Stimulated activated effector memory CD8-positive, alpha-beta T cell treated with anti-CD3 and anti-CD28 coated beads, Interleukin-12 subunit alpha, Interleukin-12 subunit beta, amount 100 ng/mL, for 72 hours (primary cell): ENCODE results near the gene ZNF79.
"Not testable (repeated sequence)": the region's sequence is repeated elsewhere in the genome, so short reads cannot be mapped to it uniquely, and the experiment has no call there.

Source experiments
- ATAC-seq: fragments of 150-1000 bp; cut with Tn5 transposase; 2 replicates; pipeline ENCODE4 v1.10.0; 2021
- DNase-seq, 2 donors: peaks; one replicate each; pipeline ENCODE4 v3.0.0; 2021 to 2022; ENCODE audit warnings: low spot score in 2 of 2
- H3K27ac Mint-ChIP-seq: one replicate; pipeline ENCODE4 v1.8.0; 2022; ENCODE audit warnings: mild to moderate bottlenecking, mixed read lengths
- H3K36me3 Mint-ChIP-seq: one replicate; pipeline ENCODE4 v1.8.0; 2022; ENCODE audit warnings: mild to moderate bottlenecking, mixed read lengths
- H3K4me1 Mint-ChIP-seq: one replicate; pipeline ENCODE4 v1.8.0; 2022; ENCODE audit warnings: mixed read lengths
- H3K4me3 Mint-ChIP-seq: one replicate; pipeline ENCODE4 v1.8.0; 2022; ENCODE audit warnings: mild to moderate bottlenecking, mixed read lengths
- H3K9me3 Mint-ChIP-seq: one replicate; pipeline ENCODE4 v1.8.0; 2022; ENCODE audit warnings: mixed read lengths

Gene ZNF79

DNA sequence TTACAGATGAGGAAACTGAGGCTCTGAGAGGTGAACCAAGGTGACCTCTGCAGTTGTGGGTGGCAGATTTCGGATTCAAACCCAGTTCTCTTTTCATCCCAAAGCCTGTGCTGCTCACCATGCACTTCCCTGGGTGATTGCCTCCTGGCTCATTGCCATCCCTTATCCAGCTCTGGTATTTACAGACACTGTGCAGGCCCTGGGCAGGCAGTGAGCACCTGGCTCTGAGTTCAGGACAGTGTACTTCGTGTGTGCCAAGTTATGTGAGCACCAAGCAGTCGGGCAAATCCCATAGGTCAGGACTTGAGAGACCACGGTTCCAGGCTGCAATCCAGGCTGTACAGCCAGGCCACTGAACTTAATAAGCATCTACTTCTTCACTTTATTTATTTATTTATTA, 28.5 kb downstream of the ZNF79 start:
- Mint-ChIP-seq H3K9me3 (no peaks in the 10 kb centered on the region), H3K36me3 (peaks cover 76% of the 10 kb centered on the region), H3K4me1 (peaks cover 52% of the 10 kb centered on the region), H3K27ac (peak overlapping the region; percentile 97), H3K4me3 (peak overlapping the region; percentile 86)
- ATAC-seq (no peak), DNase-seq (no peak)

DNA sequence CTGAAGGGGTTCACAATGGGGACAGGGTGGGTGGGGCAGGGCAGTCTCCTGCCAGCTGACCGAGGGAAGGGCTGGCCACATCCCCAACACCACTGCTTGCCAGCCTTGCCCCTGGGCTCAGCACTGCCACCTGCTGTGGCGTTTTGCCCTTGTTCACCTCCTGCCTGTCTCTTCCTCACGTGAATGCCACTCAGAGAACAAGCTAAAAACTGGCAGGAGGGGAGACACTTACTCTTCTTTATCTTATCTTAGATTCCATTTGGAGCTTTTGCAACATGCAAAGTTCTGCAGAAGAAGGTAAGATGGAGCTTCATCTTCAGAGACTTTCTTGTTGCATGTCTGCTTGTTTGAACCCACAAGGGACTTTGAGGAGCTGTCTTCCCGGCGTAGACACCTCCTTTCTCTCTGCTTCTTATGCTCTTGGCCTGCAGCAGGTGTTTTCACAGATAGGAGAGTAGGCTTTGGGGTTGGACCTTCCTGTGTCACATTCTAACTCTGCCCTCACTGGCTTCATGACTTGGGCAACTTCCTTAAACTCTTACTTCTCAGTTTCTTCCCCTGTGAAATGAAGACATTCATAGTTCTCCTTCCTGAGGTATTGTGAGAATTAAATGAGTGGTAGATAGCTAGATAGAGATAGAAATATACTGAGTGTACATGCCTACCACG, 31.3 kb downstream of the ZNF79 start:
- ATAC-seq, result no peak
- DNase-seq, result no peak
- Mint-ChIP-seq H3K4me1 (peaks cover 24% of the 10 kb centered on the region), H3K36me3 (peaks cover 76% of the 10 kb centered on the region), H3K27ac (peak overlapping the region; percentile 37), H3K9me3 (no peaks in the 10 kb centered on the region), H3K4me3 (no peak overlapping the region)

DNA sequence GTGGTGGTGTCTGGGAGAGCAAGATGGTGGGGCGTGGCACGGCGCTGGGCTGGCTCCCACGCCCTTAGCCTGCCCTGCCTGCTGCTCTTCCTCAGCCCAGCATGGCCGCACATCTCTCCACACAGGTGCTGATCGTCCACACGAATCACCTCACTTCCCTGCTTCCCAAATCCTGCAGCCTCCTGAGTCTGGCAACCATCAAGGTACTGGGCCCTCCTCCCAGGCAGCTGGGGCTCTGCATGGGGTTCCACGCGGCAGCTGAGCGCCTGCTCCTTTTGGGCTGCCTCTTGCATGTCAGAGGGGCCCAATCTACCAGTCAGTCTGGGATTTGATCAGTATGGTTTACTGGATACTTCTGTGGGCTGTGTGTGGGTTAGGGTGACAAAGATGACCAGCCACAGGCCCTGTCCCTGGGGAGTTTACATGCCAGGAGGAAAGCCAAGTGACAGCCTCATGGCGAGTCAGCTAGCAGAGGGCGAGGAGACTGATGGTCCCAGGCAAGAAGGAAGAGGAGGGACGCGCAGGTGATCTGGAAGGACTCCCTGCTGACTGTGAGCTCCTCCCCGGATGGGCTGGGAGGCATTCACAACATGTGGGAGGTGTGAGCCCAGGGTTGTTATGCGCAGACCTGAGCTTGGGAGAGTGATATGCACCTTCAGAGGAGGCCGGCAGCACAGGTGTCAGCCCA, 33.2 kb downstream of the ZNF79 start:
- Mint-ChIP-seq H3K4me3 (no peak overlapping the region), H3K27ac (peak overlapping the region; percentile 26), H3K36me3 (peaks cover 78% of the 10 kb centered on the region), H3K4me1 (peaks cover 17% of the 10 kb centered on the region), H3K9me3 (no peaks in the 10 kb centered on the region)
- DNase-seq (no peak), ATAC-seq (no peak)

DNA sequence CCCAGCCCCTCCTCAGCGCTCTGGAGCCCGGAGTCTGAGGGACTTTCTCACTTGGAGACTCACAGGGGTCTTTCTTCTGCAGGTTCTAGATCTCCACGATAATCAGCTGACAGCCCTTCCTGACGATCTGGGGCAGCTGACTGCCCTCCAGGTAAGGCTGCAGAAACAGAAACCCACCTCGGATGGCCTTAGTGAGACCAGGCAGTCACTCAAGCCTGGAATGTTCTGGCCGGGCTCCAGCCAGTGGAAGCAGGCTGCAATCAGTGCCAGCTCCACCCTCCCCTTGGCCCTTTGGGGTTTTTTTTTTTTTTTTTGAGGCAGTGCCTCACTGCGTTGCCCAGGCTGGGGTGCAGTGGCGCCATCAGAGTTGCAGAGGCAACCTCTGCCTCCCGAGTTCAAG, 34.7 kb downstream of the ZNF79 start:
- H3K9me3 Mint-ChIP-seq, result no peaks in the 10 kb centered on the region
- no peak for ATAC-seq
- H3K27ac Mint-ChIP-seq, result no peak overlapping the region
- peaks cover 93% of the 10 kb centered on the region for H3K36me3 Mint-ChIP-seq
- peaks cover 13% of the 10 kb centered on the region for H3K4me1 Mint-ChIP-seq
- no peak for DNase-seq
- H3K4me3 Mint-ChIP-seq, result no peak overlapping the region

DNA sequence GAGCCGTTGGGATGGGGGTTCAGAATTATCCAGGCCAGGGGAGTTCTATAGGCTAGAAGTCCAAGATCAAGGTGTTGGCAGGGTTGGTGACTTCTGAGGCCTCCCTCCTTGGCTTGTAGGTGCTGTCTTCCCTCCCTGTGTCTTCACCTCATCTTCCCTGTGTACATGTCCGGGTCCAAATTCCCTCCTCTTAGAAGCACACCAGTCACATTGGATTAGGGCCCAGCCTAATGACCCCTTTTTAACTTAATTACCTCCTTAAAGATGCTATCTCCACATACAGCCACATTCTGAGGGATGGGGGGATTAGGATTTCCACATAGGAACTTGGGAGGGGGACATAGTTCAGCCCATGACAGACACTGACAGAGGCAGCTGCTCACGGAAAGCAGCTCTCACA, 39.2 kb downstream of the ZNF79 start:
- H3K4me1 Mint-ChIP-seq, result no peaks in the 10 kb centered on the region
- no peak overlapping the region for H3K27ac Mint-ChIP-seq
- H3K36me3 Mint-ChIP-seq, result peaks cover 82% of the 10 kb centered on the region

DNA sequence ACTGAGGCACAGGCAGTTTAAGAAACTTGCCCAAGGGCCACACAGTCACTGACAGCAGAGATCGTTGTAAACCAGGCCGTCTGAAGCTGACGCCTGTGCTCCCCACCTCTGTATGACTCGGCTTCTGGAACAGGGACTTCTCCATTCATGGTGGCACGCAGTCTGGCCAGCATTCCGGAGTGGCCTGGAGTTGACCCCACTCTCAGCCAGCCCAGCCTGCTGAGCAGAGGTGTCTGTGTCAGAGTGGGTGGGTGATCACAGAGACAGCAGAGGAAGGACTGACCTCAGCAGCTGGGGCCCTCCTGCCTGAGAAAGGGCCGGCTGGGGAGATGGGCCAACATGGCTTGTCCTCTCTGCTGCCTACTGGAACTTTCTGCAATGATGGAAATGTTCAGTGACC, 39.7 kb downstream of the ZNF79 start:
- ATAC-seq, result no peak
- no peaks in the 10 kb centered on the region for H3K9me3 Mint-ChIP-seq
- peaks cover 79% of the 10 kb centered on the region for H3K36me3 Mint-ChIP-seq
- no peak for DNase-seq
- H3K27ac Mint-ChIP-seq, result no peak overlapping the region
- H3K4me1 Mint-ChIP-seq, result no peaks in the 10 kb centered on the region
- no peak overlapping the region for H3K4me3 Mint-ChIP-seq

More for the DNA sequence above, 39.2 kb downstream of the ZNF79 start:
- DNase-seq (no peak), ATAC-seq (no peak)
- Mint-ChIP-seq H3K9me3 (no peaks in the 10 kb centered on the region), H3K4me3 (no peak overlapping the region)

DNA sequence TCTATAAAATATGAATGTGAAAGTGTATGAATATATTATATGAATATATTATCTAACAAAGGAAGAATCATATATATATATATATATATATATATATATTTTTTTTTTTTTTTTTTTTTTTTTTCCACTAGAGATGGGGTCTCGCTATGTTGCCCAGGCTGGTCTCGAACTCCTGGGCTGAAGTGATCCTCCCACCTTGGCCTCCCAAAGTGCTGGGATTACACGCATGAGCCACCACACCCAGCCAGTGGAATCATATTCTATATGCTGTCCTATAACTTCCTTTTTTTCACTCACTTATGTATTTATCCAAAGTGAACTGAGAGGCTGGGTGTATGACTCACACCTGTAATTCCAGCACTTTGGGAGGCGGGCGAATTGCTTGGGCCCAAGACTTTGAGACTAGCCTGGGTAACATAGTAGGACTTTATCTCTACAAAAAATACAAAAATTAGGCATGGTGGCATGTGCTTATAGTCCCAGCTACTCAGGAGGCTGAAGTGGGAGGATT, 42.3 kb downstream of the ZNF79 start:
- H3K4me3 Mint-ChIP-seq, DNase-seq, H3K27ac Mint-ChIP-seq, H3K4me1 Mint-ChIP-seq, H3K9me3 Mint-ChIP-seq, ATAC-seq: not testable (repeated sequence)
- H3K36me3 Mint-ChIP-seq, result peaks cover 64% of the 10 kb centered on the region

DNA sequence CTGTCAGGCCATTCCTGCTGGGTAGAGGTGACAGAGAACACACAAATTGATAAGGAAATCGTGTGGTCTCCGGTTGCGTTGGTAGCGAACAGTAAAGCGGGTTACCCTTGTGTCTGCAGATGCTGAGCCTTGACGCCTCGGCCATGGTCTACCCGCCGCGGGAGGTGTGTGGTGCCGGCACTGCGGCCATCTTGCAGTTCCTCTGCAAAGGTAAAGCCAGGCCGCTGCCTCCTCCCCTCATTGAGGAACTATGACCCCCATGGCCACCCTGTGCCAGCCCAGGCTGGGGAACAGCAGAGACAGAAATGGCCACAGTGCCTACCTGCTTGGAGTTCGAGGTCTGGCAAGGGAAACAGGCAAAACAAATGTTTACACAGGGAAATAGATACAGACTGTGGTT, 43.4 kb downstream of the ZNF79 start:
- ATAC-seq (no peak), DNase-seq (no peak)
- H3K9me3 Mint-ChIP-seq, result no peaks in the 10 kb centered on the region
- H3K4me1 Mint-ChIP-seq, result no peaks in the 10 kb centered on the region
- H3K4me3 Mint-ChIP-seq, result no peak overlapping the region
- peaks cover 54% of the 10 kb centered on the region for H3K36me3 Mint-ChIP-seq
- peak overlapping the region; percentile 38 for H3K27ac Mint-ChIP-seq

DNA sequence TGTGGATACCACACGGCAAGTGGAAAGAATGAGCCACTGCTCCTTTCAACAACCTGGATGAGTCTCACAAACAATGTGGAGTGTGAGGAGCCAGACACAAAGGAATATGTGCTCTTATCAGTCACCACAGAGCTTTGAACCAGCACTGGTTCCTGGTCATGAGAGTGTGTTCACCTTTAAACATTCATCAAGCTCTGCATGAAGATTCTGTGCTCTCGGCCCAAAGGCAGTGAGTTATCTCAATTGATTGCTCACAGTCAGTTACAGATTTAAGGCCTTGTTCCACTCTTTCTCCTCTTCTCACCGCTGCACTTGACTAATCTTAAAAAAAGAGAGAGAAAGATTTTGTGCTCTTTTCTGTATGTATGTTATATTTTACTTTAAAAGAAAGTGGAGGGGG, 46.5 kb downstream of the ZNF79 start:
- ATAC-seq (no peak), DNase-seq (no peak)
- Mint-ChIP-seq H3K4me1 (no peaks in the 10 kb centered on the region), H3K9me3 (no peaks in the 10 kb centered on the region), H3K4me3 (no peak overlapping the region), H3K36me3 (peaks cover 47% of the 10 kb centered on the region), H3K27ac (no peak overlapping the region)

DNA sequence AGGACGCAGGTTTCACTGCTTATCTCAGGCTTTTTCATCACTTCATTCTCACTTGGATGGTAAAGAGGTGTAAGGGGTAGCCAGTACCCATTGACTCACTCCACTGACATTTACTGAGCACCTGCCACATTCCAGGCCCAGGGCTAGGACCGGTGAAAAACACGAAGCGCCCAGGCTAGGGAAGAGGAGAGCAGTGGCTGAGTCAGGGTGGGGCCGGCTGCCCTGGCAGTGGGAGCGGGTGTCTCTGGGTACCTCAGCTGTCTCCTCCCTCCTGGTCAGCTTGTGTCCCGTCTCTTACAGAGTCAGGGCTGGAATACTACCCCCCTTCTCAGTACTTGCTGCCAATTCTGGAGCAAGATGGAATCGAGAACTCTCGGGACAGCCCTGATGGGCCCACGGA, 49.3 kb downstream of the ZNF79 start:
- Mint-ChIP-seq H3K36me3 (peaks cover 38% of the 10 kb centered on the region), H3K9me3 (no peaks in the 10 kb centered on the region), H3K4me1 (no peaks in the 10 kb centered on the region), H3K27ac (no peak overlapping the region), H3K4me3 (no peak overlapping the region)
- ATAC-seq, result no peak
- DNase-seq, result no peak

DNA sequence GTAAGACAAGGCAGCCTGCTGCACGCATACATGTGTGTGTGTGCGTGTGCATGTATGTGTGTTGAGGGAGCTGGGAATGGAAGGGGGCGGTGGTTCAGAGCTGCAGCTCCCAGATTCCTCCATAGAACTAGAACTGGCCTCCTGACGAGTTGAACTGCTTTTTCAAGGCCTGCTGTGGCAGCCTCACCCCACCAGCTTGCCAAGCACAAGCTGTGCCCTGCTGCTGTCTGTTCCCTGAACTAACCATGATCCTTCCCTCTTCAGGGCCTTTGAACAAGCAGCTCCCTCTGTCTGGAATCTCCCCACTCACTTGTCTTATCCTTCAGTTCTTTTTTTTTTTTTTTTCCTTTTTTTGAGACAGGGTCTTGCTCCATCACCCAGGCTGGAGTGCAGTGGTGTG, 49.8 kb downstream of the ZNF79 start:
- H3K27ac Mint-ChIP-seq, result peak overlapping the region; percentile 48
- no peaks in the 10 kb centered on the region for H3K4me1 Mint-ChIP-seq
- no peaks in the 10 kb centered on the region for H3K9me3 Mint-ChIP-seq
- H3K4me3 Mint-ChIP-seq, result no peak overlapping the region
- no peak for DNase-seq
- no peak for ATAC-seq
- H3K36me3 Mint-ChIP-seq, result peaks cover 41% of the 10 kb centered on the region

DNA sequence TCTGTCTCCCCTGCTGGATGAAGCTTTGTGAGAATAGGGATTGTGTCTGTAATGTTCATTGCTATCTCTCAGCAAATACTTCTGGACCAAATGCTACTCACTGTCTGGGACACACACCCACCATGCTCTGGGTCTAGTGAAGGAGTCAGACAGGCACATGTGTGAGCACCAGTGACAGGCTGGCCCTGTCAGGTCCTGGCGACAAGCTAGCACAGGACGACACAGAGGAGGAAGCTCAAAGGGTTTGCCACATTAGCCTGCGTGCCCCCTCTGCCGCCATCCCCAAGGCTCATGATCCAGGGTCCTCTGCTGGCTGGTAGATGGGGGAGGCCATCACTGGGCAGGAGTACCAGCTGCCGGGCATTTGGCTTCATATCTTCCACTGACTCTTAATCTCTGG, 50.4 kb downstream of the ZNF79 start:
- ATAC-seq, result no peak
- DNase-seq, result no peak
- H3K4me3 Mint-ChIP-seq, result no peak overlapping the region
- no peaks in the 10 kb centered on the region for H3K4me1 Mint-ChIP-seq
- no peaks in the 10 kb centered on the region for H3K9me3 Mint-ChIP-seq
- H3K27ac Mint-ChIP-seq, result peak overlapping the region; percentile 48
- H3K36me3 Mint-ChIP-seq, result peaks cover 40% of the 10 kb centered on the region

DNA sequence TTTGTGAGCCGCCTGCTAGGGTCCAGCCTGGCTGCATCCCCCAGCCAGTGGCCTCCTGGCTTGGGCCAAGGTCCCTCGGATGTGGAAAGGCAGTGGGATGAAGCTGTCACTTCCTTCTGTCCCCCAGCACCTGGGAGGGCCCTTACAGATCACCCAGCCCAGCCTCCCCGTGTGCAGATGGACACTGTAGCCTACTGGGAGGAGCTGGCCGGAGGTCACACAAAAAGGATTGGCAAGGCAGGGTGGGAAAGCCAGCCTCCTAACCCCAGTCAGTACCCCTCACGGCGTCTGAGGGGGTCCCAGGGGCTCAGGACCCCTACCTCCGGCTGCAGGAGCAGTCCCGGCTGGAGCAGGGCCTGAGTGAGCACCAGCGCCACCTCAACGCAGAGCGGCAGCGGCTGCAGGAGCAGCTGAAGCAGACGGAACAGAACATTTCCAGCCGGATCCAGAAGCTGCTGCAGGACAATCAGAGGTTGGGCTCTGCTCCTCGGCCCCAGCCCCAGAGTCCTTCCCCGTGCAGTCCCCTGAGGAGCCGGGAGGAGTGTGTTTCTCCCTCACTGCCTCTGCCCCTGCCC, 55.4 kb downstream of the ZNF79 start:
- Mint-ChIP-seq H3K9me3 (no peaks in the 10 kb centered on the region), H3K4me3 (no peak overlapping the region), H3K36me3 (peaks cover 62% of the 10 kb centered on the region), H3K27ac (no peak overlapping the region), H3K4me1 (no peaks in the 10 kb centered on the region)
- DNase-seq (no peak), ATAC-seq (no peak)

DNA sequence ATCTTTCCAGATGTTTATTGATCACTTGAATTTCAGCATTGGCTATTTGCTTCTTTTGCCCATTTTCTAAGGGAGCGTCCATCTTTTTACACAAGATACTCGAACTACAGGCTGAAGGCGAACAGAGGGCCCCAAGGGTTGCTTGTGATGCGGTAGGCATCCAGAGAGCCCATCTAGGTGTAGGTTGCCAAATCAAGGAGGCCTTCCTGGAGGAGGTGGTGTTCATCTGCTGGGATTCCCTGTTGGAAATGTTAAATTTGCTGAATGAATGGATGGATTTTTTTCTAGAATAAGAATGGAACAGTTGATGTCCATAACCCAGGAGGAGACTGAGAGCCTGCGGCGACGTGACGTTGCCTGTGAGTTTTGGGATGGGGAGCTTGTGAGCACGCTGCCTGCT, 58.5 kb downstream of the ZNF79 start:
- no peaks in the 10 kb centered on the region for H3K4me1 Mint-ChIP-seq
- no peak overlapping the region for H3K4me3 Mint-ChIP-seq
- no peak overlapping the region for H3K27ac Mint-ChIP-seq
- no peaks in the 10 kb centered on the region for H3K9me3 Mint-ChIP-seq
- peaks cover 85% of the 10 kb centered on the region for H3K36me3 Mint-ChIP-seq
- ATAC-seq (no peak), DNase-seq (no peak)

DNA sequence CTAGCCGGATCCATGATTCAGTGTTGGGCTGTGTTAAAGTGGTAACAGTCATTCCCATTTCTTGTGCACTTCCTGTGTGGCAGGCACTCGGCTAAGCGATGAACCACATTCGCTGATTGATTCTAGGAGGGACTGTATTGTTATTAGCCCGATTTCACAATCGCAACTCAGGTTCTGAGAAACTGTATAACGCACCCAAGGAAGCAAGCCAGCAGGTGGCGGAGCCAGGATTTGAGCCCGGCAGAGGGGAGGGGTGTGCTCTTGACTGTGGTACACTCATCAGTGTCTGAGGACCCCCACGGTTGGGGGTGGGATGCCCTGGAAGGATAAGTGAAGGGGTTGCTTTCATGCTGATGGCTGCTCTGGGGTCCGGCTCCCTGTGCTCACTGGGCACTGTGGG, 61.8 kb downstream of the ZNF79 start:
- no peak for DNase-seq
- H3K36me3 Mint-ChIP-seq, result peaks cover 72% of the 10 kb centered on the region
- no peak overlapping the region for H3K4me3 Mint-ChIP-seq
- no peak overlapping the region for H3K27ac Mint-ChIP-seq
- H3K9me3 Mint-ChIP-seq, result no peaks in the 10 kb centered on the region
- no peaks in the 10 kb centered on the region for H3K4me1 Mint-ChIP-seq
- ATAC-seq, result no peak

DNA sequence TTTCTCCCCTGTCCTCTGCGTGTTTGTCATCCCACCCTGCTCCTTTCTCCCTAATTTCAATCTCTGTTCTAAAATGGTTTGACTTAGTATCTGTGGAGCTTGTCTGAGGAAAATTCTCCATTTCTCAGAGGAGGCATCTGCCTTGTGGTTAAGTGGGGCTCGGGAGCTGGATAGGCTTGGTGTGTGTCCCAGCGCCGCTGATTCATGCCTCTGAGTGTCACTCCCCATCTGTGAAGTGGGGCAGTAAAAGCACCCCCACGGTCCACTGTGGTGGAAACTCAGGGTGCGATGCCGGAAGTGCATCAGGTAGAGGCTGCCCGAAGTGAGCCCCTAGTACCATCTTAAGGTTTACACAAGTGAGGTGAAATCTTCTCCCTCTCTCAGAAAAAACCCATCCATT, 64.8 kb downstream of the ZNF79 start:
- Mint-ChIP-seq H3K27ac (peak overlapping the region; percentile 29), H3K9me3 (no peaks in the 10 kb centered on the region)
- ATAC-seq, result no peak

More for the DNA sequence above, 64.8 kb downstream of the ZNF79 start:
- Mint-ChIP-seq H3K4me3 (no peak overlapping the region), H3K36me3 (peaks cover 62% of the 10 kb centered on the region), H3K4me1 (no peaks in the 10 kb centered on the region)
- no peak for DNase-seq
